HUES6 (cell line): ENCODE data around the gene TOLLIP.

Source experiments
- H3K27ac ChIP-seq: 2 replicates; pipeline ENCODE4 v1.7.0; 2013; ENCODE audit warnings: low read depth, mild to moderate bottlenecking, low read length, inconsistent platforms
- H3K27me3 ChIP-seq: 2 replicates; pipeline ENCODE4 v1.6.1; 2013; ENCODE audit warnings: low read length; ENCODE audit not compliant: control insufficient read depth, insufficient read depth
- H3K36me3 ChIP-seq: 2 replicates; pipeline ENCODE4 v1.6.1; 2013; ENCODE audit warnings: low read length; ENCODE audit not compliant: control insufficient read depth, insufficient read depth
- H3K4me1 ChIP-seq: 2 replicates; pipeline ENCODE4 v1.6.1; 2013; ENCODE audit warnings: low read length; ENCODE audit not compliant: control insufficient read depth, insufficient read depth
- H3K4me3 ChIP-seq: 2 replicates; pipeline ENCODE4 v1.5.1; 2013; ENCODE audit warnings: low read depth, low read length
- H3K9ac ChIP-seq: one replicate; pipeline ENCODE4 v1.6.1; 2013; ENCODE audit warnings: mild to moderate bottlenecking, low read length
- H3K9me3 ChIP-seq: 2 replicates; pipeline ENCODE4 v1.6.1; 2013; ENCODE audit warnings: low read depth, low read length; ENCODE audit not compliant: control insufficient read depth, insufficient read depth

The TOLLIP gene

GRCh38 chr11:1259561-1259960 lies 49.9 kb downstream of the TOLLIP start:
- Histone ChIP-seq H3K9me3 (peaks cover 2% of the 10 kb centered on the region; the same call in 1 of the 2 replicates), H3K4me1 (peaks cover 22% of the 10 kb centered on the region), H3K27me3 (no peaks in the 10 kb centered on the region), H3K4me3 (no peak overlapping the region), H3K36me3 (no peaks in the 10 kb centered on the region), H3K27ac (no peak overlapping the region), H3K9ac (no peak overlapping the region)

- no peak overlapping the region for H3K9ac ChIP-seq
- H3K27me3 ChIP-seq, result no peaks in the 10 kb centered on the region
- no peak overlapping the region for H3K4me3 ChIP-seq
These were observed 50.4 kb downstream of the TOLLIP start for GRCh38 chr11:1259076-1259461.

GRCh38 chr11:1258401-1259075 lies 50.9 kb downstream of the TOLLIP start:
- Histone ChIP-seq H3K9ac (no peak overlapping the region), H3K4me3 (no peak overlapping the region), H3K27me3 (no peaks in the 10 kb centered on the region), H3K36me3 (no peaks in the 10 kb centered on the region), H3K4me1 (peaks cover 22% of the 10 kb centered on the region), H3K9me3 (no peaks in the 10 kb centered on the region), H3K27ac (no peak overlapping the region)

More at GRCh38 chr11:1259076-1259461, 50.4 kb downstream of the TOLLIP start:
- no peaks in the 10 kb centered on the region for H3K36me3 ChIP-seq
- H3K27ac ChIP-seq, result no peak overlapping the region
- H3K9me3 ChIP-seq, result no peaks in the 10 kb centered on the region
- peaks cover 22% of the 10 kb centered on the region for H3K4me1 ChIP-seq

- H3K4me3 ChIP-seq, result no peak overlapping the region
- no peaks in the 10 kb centered on the region for H3K9me3 ChIP-seq
- H3K27ac ChIP-seq, result no peak overlapping the region
- no peaks in the 10 kb centered on the region for H3K27me3 ChIP-seq
- no peak overlapping the region for H3K9ac ChIP-seq
- no peaks in the 10 kb centered on the region for H3K36me3 ChIP-seq
- H3K4me1 ChIP-seq, result peaks cover 19% of the 10 kb centered on the region
These were observed 51.5 kb downstream of the TOLLIP start for GRCh38 chr11:1257916-1258315.

GRCh38 chr11:1257366-1257765 lies 52.1 kb downstream of the TOLLIP start:
- no peak overlapping the region for H3K9ac ChIP-seq
- H3K36me3 ChIP-seq, result no peaks in the 10 kb centered on the region
- H3K9me3 ChIP-seq, result no peaks in the 10 kb centered on the region; the same call in 1 of the 2 replicates
- H3K4me3 ChIP-seq, result no peak overlapping the region
- H3K27ac ChIP-seq, result no peak overlapping the region
- H3K4me1 ChIP-seq, result peaks cover 16% of the 10 kb centered on the region
- no peaks in the 10 kb centered on the region for H3K27me3 ChIP-seq

GRCh38 chr11:1256257-1257045 lies 53.0 kb downstream of the TOLLIP start:
- Histone ChIP-seq H3K9me3 (peaks cover 7% of the 10 kb centered on the region), H3K27ac (no peak overlapping the region), H3K4me3 (no peak overlapping the region), H3K27me3 (no peaks in the 10 kb centered on the region), H3K36me3 (no peaks in the 10 kb centered on the region), H3K4me1 (peaks cover 11% of the 10 kb centered on the region), H3K9ac (no peak overlapping the region)

GRCh38 chr11:1255151-1255550 lies 54.3 kb downstream of the TOLLIP start:
- Histone ChIP-seq H3K27me3 (no peaks in the 10 kb centered on the region), H3K4me3 (no peak overlapping the region), H3K4me1 (peaks cover 6% of the 10 kb centered on the region), H3K36me3 (no peaks in the 10 kb centered on the region), H3K9me3 (peaks cover 14% of the 10 kb centered on the region), H3K9ac (no peak overlapping the region), H3K27ac (no peak overlapping the region)

- Histone ChIP-seq H3K9ac (no peak overlapping the region), H3K27ac (no peak overlapping the region), H3K4me3 (no peak overlapping the region), H3K9me3 (peaks cover 17% of the 10 kb centered on the region), H3K27me3 (no peaks in the 10 kb centered on the region), H3K4me1 (peaks cover 4% of the 10 kb centered on the region), H3K36me3 (no peaks in the 10 kb centered on the region)
These were observed 54.7 kb downstream of the TOLLIP start for GRCh38 chr11:1254733-1255132.

- peaks cover 20% of the 10 kb centered on the region for H3K9me3 ChIP-seq
- no peaks in the 10 kb centered on the region for H3K27me3 ChIP-seq
- no peak overlapping the region for H3K27ac ChIP-seq
- H3K36me3 ChIP-seq, result no peaks in the 10 kb centered on the region
- H3K4me1 ChIP-seq, result no peaks in the 10 kb centered on the region
- H3K9ac ChIP-seq, result no peak overlapping the region
- no peak overlapping the region for H3K4me3 ChIP-seq
These were observed 55.3 kb downstream of the TOLLIP start for GRCh38 chr11:1254086-1254648.

GRCh38 chr11:1253103-1253485 lies 56.3 kb downstream of the TOLLIP start:
- Histone ChIP-seq H3K4me3 (no peak overlapping the region), H3K4me1 (no peaks in the 10 kb centered on the region), H3K9ac (no peak overlapping the region), H3K27ac (no peak overlapping the region), H3K27me3 (no peaks in the 10 kb centered on the region), H3K36me3 (no peaks in the 10 kb centered on the region), H3K9me3 (peaks cover 23% of the 10 kb centered on the region)
